Measurements from ENCODE around the gene KRTAP10-6. TPM values are rescaled to one million over a fixed set of nuclear protein-coding genes. Genes with fewer than 3 reads are reported as not detected.

The KRTAP10-6 gene
- total and polyA plus RNA-seq, 2 of the 8 experiments (the other 6 are each of a cell fraction or from before 2014, with no cell fraction given) = 0.12 TPM; not detected in 1

GRCh38 chr21:44637018-44637850, 44.9 kb upstream of the KRTAP10-6 start, which contains the start of gene KRTAP10-10 (continued):
- TF ChIP-seq CHD7 (IDR thresholded peaks at IDR 0.05; ENCODE audit: insufficient replicate concordance, low read length) (no peak), NANOG (IDR thresholded peaks at IDR 0.05; ENCODE audit: insufficient read depth, low read depth, low read length, poor library complexity, severe bottlenecking) (no peak), SP1 (IDR thresholded peaks at IDR 0.05; ENCODE audit: low read depth, low read length) (no peak), PHF8 (conservative IDR thresholded peaks at IDR 0.05; ENCODE audit: low read depth, low read length) (no peak), BCL11A (IDR thresholded peaks at IDR 0.05; ENCODE audit: low read depth in 2 of 2, low read length in 2 of 2) (no peak), RAD21 (IDR thresholded peaks at IDR 0.05 in 1 of 2, conservative IDR thresholded peaks at IDR 0.05 in 1 of 2; ENCODE audit: low read depth in 2 of 2, low read length in 2 of 2) (no peak), HDAC2 (IDR thresholded peaks at IDR 0.05; ENCODE audit: borderline replicate concordance in 1 of 2, low read depth in 2 of 2, low read length in 2 of 2) (no peak), CTBP2 (IDR thresholded peaks at IDR 0.05; ENCODE audit: borderline replicate concordance, insufficient read depth, insufficient read length, low read length) (no peak)
